Measurements from ENCODE around the gene PHF21B.

The PHF21B gene

DNA sequence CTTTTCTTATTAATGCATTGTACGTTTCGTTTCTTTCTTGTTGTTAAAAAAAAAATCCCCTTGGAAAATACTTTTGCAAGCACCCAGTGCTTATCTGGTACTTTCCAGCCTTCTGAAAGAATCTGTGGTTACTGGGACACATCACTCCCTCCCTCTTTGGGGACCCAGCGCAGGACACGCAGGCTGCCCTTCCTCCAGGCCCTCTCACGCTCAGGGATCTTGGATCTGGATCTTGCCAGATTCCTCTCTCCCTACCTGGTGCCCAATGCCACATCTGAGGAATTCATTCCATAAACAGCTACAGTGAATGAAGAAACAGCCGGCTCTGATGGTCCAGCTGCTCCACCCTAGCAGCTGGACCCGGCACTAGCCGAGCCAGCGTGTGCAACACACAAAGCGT is 55.7 kb downstream of the PHF21B start:
- DNase-seq, result no peak

DNA sequence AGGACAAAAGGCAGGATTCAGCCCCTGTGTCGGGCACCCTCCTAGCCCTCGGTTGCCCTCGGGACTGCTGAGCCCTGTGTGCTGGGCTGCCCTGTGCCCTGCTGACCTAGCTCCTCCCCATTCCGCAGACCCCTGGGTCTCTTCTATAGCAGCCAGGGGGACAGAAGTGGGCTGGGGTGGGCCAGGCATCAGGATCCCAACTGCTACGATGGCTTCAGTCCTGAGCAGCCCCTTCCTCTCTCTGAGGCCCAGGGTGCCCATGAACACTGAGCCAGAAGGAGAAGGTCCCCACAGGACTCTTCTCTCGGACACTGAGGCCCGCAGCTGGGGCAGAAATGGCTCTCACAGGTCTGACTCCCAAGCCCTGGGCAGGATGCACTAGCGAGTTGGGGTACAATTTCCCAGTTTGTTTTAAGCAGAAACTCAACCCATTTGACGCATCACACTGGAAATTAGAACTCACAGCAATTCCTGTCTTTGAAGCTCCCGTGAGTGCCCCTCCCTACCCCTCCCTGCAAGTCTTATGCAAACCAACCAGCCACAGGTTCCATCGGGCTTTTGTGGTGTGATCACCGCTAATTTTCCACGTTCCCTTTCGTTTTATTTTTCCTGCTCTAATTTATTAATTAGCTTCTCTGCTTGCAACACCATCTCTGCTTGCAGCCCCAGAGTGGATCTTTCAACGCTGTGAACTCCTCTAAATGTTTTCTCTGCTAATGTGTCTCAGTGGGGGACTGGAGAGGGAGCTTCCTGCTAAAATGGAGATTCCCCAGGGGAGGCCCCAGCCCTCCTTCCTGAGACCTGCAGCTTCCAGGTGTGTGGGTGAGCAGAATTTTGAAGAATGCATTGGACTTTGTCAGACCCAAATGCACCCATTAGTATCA is 56.7 kb downstream of the PHF21B start:
- no peak for DNase-seq

DNA sequence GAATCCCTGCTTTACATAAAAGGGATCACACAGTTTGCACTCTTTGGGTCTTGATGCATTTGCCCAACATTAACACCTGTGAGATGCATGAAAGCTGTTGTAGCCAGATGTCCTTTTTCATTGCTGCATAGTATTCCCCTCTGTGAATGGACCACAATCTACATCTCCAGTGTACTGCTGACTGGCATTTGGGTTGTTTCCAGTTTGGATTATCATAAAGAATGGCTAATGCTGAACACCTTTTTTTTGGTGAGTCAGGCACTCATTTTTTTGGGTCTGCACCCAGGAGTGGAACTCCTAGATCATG is 58.3 kb downstream of the PHF21B start:
- DNase-seq, result no peak

DNA sequence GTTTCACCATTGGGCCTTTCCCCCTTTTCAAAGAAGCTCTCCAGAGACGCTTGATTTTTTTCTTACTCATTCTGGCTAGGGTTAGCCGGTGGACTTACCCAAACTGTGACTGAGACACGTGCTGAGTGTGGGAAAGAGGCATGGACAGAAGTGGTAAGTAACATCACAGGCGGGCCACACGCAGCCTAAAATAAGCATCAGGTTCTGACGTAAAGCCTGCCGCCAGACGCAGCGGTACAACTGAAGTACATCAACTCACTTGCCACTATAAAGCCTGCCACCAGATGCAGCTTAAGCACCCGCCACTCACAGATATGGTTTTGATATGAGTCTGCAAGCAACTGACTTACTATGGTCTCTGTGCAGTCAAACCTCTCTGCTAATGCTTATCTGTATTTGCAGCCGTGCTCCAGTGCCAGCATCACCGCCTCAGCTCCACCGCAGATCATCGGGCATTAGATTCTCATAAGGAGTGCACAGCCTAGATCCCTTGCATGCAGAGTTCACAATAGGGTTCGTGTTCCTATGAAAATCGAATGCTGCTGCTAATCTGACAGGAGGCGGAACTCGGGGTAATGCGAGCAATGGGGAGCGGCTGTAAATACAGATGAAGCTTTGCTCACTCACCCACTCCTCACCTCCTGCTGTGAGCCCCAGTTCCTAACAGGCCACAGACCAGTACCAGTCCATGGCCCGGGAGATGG is 58.8 kb downstream of the PHF21B start:
- no peak for DNase-seq

DNA sequence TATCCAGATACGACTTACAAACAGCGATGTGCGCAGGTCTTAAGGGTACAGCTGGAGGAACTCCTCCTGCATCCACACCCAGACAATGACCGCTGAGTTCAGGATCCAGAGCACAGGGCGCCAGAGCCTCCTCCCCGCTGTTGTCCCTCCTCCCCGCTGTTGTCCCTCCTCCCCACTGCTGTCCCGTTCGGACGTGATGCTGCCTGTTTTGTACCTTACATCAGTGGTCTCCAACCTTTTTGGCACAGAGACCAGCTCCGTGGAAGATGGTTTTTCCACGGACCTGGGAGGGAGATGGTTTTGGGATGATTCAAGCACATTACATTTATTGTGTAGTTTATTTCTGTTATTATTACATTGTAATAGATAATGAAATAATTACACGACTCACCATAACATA is 62.0 kb downstream of the PHF21B start:
- no peak for DNase-seq

DNA sequence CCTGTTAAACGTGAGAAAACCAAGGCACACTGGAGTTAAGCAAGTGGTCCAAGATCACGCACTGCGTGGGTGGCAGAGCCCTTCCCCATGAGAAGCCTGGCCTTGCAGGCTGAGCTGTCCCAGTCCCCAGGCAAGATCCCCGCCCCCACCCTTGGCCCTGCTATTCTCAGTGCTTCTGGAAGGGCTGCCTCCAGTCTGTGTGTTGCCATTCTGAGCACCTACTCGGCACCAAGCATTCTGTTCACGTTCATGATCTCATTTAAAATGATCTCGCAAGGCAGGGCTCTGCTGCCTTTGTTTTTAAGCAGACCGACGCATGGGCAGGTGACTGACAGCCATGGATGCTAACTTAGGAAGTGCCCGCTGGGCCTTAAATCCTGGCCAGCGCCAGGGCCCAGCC is 62.8 kb downstream of the PHF21B start:
- no peak for DNase-seq

DNA sequence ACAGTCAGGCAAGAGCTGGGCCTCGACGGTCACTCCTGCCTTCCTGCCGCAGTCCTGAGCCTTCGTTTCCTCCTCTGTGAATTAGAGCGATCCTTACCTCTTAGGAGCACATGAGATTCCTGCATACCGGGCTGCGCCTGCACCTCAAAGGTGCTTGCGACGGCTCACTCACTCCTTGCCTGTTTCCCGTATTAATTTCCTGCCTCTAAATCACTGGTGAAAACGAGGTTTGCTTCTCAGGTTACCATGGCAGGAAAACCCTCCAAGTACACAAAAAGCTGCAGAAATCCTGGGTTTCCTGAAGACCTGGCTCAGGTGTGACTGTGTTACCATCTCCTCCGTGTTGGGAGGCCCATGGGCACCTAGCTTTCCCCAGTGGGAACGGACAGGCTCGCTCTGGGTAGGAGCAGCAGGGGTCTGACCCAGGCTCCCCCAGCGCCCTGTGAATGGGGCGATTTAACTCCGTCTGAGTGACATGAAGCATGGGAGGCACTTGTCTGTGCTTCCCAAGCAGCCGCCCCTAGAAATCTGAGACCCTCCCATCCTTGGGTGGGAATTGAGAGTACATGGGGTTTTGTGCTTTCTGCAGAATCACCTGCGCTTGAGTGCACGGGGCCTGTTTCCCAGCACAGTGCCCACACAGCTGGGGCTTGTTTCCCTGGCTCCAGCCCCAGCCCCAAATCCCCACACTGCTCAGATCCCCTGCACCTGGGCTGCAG is 64.8 kb downstream of the PHF21B start:
- no peak for DNase-seq

DNA sequence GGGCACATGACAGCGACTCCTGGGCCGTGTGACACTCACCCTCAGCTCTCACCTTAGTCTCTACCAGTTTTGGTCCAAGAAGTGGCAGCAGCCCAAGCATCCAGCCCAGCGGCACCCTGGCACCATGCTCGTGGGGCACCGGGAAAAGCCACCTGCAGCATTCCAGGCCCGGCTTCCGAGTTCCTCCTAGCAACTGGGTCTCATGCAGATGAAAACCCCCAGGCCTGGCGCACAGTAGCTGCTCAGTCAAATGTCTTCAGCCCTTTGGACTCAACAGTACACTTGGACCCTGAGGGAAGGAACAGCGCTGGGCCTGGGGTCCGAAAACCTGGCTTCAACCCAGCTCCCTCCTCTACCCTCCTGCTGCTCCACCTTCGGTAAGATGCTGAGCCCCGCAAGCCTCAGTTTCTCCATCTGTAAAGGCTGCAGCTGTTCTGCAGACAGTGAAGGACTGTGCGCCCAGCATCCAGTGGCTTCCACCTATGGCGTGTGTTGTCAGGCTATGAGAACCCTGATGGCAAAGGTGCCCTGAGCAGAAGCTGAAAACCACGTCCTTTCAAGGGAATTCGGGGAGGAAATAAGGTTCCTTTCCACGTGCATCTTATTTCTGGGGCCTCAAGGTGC is 66.0 kb downstream of the PHF21B start:
- no peak for DNase-seq

DNA sequence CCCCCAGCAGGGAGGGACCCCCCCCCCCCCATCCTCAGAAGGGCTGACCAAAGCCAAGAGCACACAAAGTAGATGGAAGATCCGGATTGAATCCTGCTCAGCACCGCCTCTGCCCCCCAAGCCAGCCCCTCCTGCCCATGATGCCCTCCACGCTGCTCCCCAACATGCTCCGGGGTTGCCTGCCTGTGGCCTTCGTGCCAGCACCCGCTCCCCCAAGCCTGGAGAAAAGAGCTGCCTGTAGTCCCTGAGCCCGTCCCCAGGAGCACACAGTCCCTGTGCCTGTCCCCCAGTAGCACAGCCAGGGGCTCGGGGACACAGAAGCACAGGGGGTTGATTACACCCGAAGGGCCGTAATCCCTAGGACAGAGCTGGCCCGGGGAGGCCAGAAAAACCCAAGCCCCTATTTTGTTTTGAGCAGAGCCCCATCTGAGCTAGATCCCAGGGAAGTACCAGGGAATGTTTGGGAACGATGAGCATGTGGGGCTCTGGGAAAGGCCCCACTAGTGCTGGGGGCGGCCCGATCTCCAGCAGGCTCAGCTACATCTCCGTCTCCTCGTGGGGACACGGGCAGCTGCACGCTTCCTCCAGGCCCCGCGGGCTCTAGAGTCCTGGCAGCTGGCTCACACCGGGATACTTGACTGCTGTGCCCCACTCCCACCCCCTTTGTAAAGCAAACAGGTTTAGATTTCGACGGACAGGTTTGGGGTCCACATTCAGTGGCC is 66.7 kb downstream of the PHF21B start:
- no peak for DNase-seq

DNA sequence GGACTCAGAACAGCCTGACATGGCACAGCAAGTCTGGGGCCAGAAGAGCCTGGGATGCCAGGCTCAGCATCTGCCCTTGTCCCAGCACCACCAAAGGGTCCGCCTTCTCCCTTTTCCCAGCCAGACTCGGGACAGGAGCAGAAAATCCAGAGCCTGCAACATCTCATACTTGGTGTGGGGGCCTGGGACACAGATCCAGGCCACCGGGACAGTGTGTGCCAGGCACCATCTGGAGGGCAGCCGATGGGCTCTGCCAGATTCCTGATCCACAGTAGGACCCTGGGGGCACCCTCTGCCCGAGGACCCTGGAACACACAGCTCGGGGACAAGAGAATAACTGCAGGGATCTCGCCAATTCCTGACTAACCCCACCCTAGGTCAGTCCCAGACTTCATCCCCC is 67.7 kb downstream of the PHF21B start:
- no peak for DNase-seq

DNA sequence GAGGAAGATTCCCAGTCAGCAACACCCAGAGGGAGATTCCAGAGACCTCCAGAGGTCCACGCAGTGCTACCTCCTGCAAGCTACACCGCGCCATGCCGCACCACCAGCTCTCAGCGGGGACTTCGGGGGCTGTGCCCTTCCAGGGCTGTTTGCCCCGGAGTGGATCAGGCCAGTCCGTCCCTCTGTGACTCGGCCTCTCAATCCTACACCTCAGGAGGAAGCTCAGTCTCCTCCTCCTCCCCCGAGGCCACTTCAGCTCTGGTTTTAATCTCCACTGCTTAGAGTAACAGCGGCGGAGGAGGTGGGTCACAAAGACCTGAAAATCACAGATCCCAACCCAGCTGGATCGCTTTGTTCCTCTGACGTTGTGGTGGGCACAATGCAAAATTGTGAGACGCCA is 68.6 kb downstream of the PHF21B start:
- no peak for DNase-seq

DNA sequence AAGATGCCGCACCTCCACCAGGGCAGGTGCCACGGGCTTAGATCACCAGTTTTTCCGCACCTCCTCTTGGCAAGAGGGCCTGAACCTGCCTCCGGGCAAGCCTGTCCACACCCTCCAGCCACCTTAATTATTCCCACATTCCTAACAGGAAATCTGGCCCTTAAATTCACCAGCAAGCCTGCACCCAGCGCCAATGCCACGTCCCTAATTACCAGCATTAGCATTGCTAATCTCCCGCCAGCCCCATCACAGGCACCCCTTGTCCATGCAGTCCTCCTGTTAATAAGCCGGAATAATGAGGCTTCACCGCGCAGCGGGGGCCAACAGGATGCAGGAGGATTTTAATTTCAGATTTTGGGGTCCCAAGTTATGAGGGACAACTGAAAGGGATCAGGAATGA is 69.7 kb downstream of the PHF21B start:
- no peak for DNase-seq

DNA sequence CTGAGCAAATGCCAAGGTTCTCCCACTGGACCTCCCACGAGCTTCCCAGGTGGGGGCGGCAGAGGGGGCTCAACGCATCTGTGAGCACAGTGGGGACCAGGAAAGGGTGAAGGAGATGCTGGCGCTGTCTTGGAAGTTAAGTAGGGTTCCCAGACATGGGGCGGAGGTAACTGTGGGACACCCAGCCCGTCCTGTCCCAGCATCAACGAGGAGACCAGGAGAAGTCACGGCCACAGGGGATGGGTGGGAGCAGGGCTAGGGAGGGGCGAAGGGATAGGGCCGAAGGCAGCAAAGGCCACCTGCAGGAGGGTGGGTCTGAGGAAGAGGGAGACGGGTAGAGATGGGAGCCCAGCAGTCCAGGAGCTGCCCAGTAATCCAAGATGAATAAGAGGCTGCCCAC is 70.4 kb downstream of the PHF21B start:
- DNase-seq, result no peak

DNA sequence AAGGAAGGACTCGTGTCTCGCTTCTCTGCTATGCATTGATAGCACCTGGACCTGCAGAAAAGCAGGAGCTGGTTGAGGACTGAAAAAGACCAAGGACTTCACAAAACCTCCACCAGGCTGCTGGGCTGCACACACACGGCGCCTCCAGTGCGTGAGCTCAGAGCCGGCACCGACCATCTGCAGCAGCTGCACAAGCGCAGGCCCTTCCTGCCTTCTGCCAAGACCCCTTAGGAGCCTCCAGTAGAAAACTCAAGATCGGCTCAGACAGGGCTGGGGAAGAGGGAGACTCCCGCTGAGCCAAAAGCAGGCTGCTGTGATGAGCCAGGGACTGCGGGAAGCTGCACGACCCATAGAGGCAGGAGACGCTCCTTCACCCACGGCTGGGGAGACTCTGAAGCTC is 70.9 kb downstream of the PHF21B start:
- no peak for DNase-seq

DNA sequence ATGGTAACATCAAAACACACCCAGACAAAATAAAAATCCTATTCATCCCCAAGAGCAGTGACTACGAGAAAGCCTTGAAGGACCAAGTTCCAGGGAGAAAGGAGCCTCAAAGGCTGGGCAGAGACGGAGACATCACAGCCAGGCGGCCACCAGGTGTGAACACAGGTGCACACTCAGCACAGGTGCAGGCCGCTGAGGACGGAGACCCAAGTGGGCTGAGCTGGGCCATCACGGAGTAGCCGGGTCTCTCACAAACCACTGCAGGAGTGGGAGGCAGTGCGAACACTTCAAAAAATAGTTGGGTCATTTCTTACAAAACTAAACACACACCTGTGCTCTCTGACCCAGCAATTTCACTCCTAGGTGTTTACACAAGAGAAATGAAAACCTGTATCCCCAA is 72.6 kb downstream of the PHF21B start:
- DNase-seq, result no peak

DNA sequence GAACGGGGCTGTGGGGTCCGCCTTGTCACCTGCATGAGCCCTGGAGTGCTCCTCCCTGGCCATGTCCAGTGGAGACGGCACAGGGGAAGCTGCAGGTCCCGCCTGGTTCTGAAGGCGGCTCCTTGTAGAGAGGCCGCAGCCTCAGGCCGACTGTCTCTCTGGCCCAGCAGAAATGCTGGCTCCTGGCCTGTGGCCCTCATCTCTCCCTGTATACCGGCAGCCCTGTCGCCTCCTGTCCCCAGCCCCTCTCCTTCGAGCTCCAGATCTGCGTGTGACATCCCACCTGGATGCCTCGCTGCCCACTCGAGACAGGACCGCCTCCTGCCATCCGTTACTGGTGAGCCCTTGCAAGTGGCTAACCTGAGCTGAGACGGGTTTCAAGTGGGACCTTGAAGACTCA is 73.6 kb downstream of the PHF21B start:
- no peak for DNase-seq

DNA sequence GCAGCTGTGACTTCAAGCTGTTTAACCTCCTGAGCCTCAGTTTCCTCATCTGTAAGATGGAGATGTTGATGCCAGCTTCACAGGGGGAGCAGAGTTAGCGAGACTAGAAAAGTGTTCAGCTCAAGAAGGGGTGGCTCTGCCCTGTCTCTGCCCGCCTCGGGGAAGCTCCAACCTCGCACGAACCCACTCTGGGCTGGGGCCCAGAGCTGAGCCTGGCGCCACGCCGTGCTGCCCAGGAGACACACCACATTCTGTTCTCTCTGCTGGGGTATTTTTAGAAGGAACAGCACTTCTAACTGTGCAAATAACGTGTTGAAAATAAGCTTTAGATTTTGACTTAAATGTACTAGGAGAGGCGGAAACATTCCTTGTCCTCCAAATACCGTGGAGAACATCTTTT is 74.1 kb downstream of the PHF21B start:
- DNase-seq, result no peak

DNA sequence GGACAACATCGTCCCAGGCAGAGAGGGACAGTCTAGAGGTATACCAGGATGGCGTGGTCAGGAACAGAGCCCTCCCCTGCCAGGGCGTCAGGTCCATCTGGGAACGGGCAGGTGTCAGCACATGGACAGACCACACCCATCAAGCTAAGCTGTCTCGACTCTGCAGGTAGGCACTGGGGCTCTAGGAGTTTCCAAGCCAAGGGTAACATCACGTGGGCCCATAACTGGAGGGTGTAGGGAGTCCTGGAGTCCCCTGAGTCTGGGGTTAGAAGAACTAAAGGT is 75.4 kb downstream of the PHF21B start:
- no peak for DNase-seq

DNA sequence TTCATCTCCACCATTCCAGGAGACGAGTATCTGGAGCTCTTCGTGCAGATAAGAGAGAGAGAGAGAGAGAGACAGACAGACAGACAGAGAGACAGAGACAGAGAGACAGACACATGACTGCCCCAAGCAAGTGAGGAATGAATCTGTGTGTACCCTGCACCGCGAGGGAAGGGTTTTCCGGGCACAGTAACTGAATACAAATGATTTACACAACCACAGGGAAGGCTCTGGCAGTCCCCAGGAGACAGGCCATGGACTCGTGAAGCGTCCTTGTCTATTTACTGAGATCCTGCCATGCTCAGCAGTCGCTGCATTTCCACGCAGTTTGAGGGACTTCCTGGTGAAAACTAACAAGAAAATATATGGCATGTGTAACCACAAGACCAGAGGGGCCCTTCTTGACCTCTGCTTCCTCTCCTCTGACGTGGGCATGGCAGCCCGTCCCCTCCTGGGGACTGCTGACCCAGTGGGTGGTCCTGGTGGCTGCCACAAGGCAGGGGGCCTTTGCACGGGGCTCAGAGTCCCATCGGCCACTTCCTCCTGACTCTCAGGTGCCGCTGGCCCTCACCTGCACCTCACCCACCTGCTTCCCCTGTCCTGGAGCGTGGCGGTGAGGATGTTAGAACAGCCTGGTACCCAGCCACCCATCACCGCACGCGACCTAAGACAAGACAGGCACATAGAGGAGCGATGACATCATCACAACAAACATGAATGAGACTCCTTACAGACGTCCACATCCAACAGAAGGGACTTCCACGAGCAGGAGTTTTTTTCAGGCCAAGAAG is 75.9 kb downstream of the PHF21B start:
- no peak for DNase-seq

DNA sequence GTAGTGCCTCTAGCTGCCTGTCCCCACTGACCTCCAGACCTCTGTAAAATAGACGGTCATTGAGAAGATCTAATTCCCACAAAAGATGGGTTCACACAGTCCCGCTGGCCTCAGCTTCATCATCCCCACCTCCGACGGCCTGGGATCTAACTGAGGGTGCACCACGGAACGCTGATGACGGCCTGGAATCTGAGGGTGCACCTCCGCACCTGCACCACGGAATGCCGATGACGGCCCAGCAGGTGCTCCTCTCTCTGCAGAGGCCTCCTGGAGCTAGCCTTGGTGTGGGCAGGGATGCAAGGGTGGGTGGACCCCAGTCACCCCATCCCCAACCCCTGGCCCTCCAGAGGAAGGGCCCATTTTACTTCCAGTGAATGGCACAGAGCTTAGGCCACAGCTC is 77.3 kb downstream of the PHF21B start:
- DNase-seq, result no peak

DNA sequence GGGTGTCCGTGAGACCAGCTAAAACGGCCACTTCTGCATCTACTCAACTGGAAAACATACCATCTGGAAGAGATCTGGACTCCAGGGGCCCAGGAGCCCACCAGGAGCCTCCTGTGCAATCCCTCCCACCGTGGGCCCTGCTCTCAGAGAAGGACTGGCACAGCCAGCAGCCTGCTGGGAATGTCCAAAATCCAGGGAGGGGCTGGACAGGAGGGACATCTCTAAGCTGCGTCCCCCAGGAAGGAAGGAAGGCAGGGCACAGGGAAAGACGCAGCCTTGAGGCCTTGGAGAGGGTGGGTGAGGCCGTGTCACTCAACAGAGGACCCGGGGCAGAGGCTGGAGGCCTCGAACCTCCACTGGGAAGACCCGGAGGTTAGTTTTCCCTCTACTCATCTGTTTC is 78.0 kb downstream of the PHF21B start:
- DNase-seq, result no peak

DNA sequence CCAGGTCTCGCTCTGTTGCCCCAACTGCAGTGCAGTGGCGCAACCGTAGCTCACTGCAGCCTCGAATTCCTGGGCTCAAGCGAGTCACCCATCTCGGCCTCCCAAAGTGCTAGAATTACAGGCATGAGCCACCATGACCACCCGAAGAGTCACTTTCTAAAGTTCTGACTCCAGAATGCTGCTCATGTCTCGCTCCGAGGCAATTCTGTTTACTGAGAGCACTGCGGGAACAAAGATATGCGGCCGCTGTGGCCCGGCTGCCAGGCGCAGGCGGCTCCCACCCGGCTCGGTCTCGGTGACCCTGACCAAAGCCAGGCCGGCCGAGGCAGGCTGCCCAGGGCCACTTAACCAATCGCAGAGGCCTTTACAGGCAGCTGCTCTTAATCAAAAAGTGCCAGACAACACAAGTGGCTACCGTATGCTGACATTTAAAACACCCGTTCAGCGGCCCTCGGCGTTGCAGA is 78.7 kb downstream of the PHF21B start:
- DNase-seq, result peak; percentile 64
